Activated CD4-positive, alpha-beta T cell treated with anti-CD3 and anti-CD28 coated beads, Interleukin-2, Interleukin-6, amounts not matched to agents 100 ng/mL and 50 ng/mL, durations not matched to agents 16 hours and 8 hours (primary cell): ENCODE data around the gene CENATAC.
"Not testable (repeated sequence)": the region's sequence is repeated elsewhere in the genome, so short reads cannot be mapped to it uniquely, and the experiment has no call there.

Source experiments
- DNase-seq: peaks from one replicate; pipeline ENCODE4 v3.0.0-alpha.2; 2020

The CENATAC gene

GRCh38 chr11:119057000-119057769, 59.2 kb downstream of the CENATAC start, which contains the start of gene HYOU1:
TSS of gene HYOU1 (minus strand) at chr11:119057205. CDS start at chr11:119056160, 1,045 bp downstream.
- peak; percentile 99 for DNase-seq

GRCh38 chr11:119059128-119059527, 61.2 kb downstream of the CENATAC start:
- not testable (repeated sequence) for DNase-seq

DNA sequence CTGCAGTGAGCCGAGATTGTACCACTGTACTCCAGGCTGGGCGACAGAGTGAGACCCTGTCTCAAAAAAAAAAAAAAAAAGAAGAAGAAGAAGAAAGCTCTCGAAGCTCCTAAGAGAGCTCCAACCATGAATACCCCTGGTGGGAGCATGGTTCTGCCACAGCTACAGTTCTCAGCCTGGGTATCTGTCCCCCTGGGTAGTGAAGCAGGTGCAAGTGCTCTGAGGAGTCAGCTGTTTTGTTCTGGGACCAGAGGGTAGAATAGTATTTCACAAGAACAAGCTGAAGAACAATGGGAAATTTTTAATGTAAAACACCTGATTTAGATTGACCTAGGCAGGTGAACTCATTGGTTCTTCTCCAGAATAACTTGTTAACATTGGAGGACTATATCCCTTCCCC, 63.3 kb downstream of the CENATAC start:
- DNase-seq, result no peak

- DNase-seq, result no peak
Observed at GRCh38 chr11:119062779-119063178, 64.8 kb downstream of the CENATAC start.

DNA sequence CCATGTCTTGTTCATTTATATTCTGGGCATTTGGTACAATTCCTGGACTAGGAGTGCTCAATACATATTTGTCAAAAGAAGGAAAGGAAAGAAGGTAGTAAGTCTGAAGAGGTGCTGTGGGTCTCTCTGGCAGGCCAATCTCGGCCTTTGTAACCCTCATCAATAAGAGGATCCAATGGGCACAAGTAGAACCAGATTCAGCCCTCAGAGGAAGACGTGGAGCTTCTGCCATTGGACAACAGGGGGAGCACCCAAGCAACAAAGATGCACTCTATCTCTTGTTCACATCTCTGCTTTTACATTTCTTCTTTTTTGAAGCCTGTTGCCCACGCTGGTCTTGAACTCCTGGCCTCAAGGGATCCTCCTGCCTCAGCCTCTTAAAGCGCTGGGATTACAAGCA, 67.4 kb downstream of the CENATAC start:
- DNase-seq, result peak; percentile 65
